Erythroblast (primary cell): Measurements from ENCODE around the gene PRPF39.

Experiments used
- GATA1 ChIP-seq: IDR thresholded peaks from 2 replicates; pipeline ENCODE4 v1.6.1; 2011; ENCODE audit warnings: low read depth, mild to moderate bottlenecking, control low read depth, low read length, moderate library complexity
- POLR2A ChIP-seq: IDR thresholded peaks from 2 replicates; pipeline ENCODE4 v1.6.1; 2011; ENCODE audit warnings: mild to moderate bottlenecking, low read length

GRCh38 chr14:45150386-45150890 is 66.5 kb downstream of the PRPF39 start:
- no peak for TF ChIP-seq POLR2A
- no peak for TF ChIP-seq GATA1
